K562 (cell line): ENCODE data around the gene CDK5R1. TPM values are rescaled to one million over a fixed set of nuclear protein-coding genes. Genes with fewer than 3 reads are reported as not detected.

Experiments
- ATAC-seq: fragments of 200-7000 bp; cut with Tn5 transposase; 3 replicates; pipeline ENCODE4 v1.9.1; 2020; ENCODE audit warnings: moderate library complexity
- BruUV-seq: library from RNA; stranded (reverse); fragments of 400-500 nt; replicated peaks from 2 replicates; lab custom pipeline; 2021; lab: Mats Ljungman, UMichigan
- CTCF ChIA-PET: fragments of 300-600 bp; formaldehyde crosslinking; extraction: SDS; loops from one replicate; lab custom pipeline; 2021; ENCODE audit warnings: low intra/inter-chr PET ratio; lab: Yijun Ruan, JAX
- POLR2A ChIA-PET: fragments of 300-600, 350-650 bp; sonication (Branson Sonifier 250); formaldehyde crosslinking; extraction: SDS; loops from one replicate; lab custom pipeline; 2021; ENCODE audit warnings: antibody characterized with exemption, inconsistent platforms; lab: Yijun Ruan, JAX
- DNase-seq, 4 experiments: peaks; one replicate each; pipeline versions ENCODE4 v3.0.0 to v3.0.0-alpha.2; 2011 to 2018; ENCODE audit warnings: low spot score in 3 of 4, mixed read lengths in 3 of 4; ENCODE audit errors: extremely low read depth in 1 of 4
- FAIRE-seq: peaks from 2 replicates; lab custom pipeline; 2011; peaks lifted over from hg19 to GRCh38; lab: Jason Lieb, UNC
- H2AFZ ChIP-seq: 2 replicates; pipeline ENCODE4 v1.6.0; 2011; ENCODE audit warnings: low read depth, low read length, control low read depth, inconsistent platforms
- H3K27ac ChIP-seq: fragments of 200-600 bp; 3 replicates; pipeline ENCODE4 v1.8.0; 2011; ENCODE audit warnings: low read depth, mild to moderate bottlenecking, control low read depth, inconsistent platforms, low read length, moderate library complexity, mixed read lengths; ENCODE audit errors: extremely low read depth
- H3K27me3 ChIP-seq, 2 experiments: fragments of 300-600 bp in 1 of 2; 2 replicates in 1 of 2; 3 replicates in 1 of 2; pipeline versions ENCODE4 v1.6.0 to v1.8.0; 2011; ENCODE audit warnings: inconsistent platforms in 2 of 2, low read length in 2 of 2, mild to moderate bottlenecking in 1 of 2, mixed read lengths in 1 of 2, moderate library complexity in 1 of 2; ENCODE audit not compliant: control insufficient read depth in 2 of 2, insufficient read depth in 2 of 2
- H3K36me3 ChIP-seq: fragments of 300-600 bp; 3 replicates; pipeline ENCODE4 v1.8.0; 2011; ENCODE audit warnings: mild to moderate bottlenecking, low read length, inconsistent platforms; ENCODE audit not compliant: control insufficient read depth, insufficient read depth
- H3K4me1 ChIP-seq, 2 experiments: fragments of 200-600 bp in 1 of 2; replicated peaks in 1 of 2; 2 replicates in 1 of 2; 3 replicates in 1 of 2; pipeline versions ENCODE4 v1.5.1 to v1.8.0; 2011; ENCODE audit warnings: inconsistent platforms in 2 of 2, low read length in 2 of 2, mild to moderate bottlenecking in 1 of 2, mixed read lengths in 1 of 2, moderate library complexity in 1 of 2; ENCODE audit not compliant: control insufficient read depth in 2 of 2, insufficient read depth in 2 of 2
- H3K4me2 ChIP-seq: 2 replicates; pipeline ENCODE4 v1.6.1; 2011; ENCODE audit warnings: low read length, control low read depth, inconsistent platforms, mixed read lengths; ENCODE audit not compliant: insufficient read depth
- H3K4me3 ChIP-seq: fragments of 200-600 bp; sonication (generic), shearing (Covaris generic); 2 replicates; pipeline ENCODE4 v1.5.1; 2016; ENCODE audit warnings: control low read depth, inconsistent platforms
- H3K79me2 ChIP-seq: fragments of 200-600 bp; 3 replicates; pipeline ENCODE4 v1.8.0; 2011; ENCODE audit warnings: low read length, inconsistent platforms; ENCODE audit not compliant: control insufficient read depth, insufficient read depth
- H3K9ac ChIP-seq, 2 experiments: 2 replicates each; pipeline versions ENCODE4 v1.6.0 to v1.6.1; 2011; ENCODE audit warnings: low read depth in 2 of 2, low read length in 2 of 2, control low read depth in 1 of 2, inconsistent platforms in 1 of 2, mild to moderate bottlenecking in 1 of 2, mixed read lengths in 1 of 2; ENCODE audit not compliant: insufficient read depth in 1 of 2
- H3K9me1 ChIP-seq: one replicate; pipeline ENCODE4 v1.6.0; 2011; ENCODE audit warnings: inconsistent platforms, mild to moderate bottlenecking, low read length, moderate library complexity; ENCODE audit not compliant: control insufficient read depth, insufficient read depth
- H3K9me3 ChIP-seq: replicated peaks from 2 replicates; pipeline ENCODE4 v1.5.1; 2011; ENCODE audit warnings: low read depth, low read length, inconsistent platforms; ENCODE audit not compliant: control insufficient read depth, insufficient read depth
- H4K20me1 ChIP-seq: replicated peaks from 2 replicates; pipeline ENCODE4 v1.6.1; 2011; ENCODE audit warnings: low read length, inconsistent platforms, mixed read lengths; ENCODE audit not compliant: control insufficient read depth, insufficient read depth
- CBX5 ChIP-seq: IDR thresholded peaks from 2 replicates; pipeline ENCODE4 v1.6.1; 2014; ENCODE audit warnings: low read depth, borderline replicate concordance
- CREB3L1 ChIP-seq: fragments of 450-650 bp; IDR thresholded peaks from 2 replicates; pipeline ENCODE4 v1.6.1; 2014; ENCODE audit warnings: low read depth, mild to moderate bottlenecking, moderate library complexity, borderline replicate concordance
- EP300 ChIP-seq: IDR thresholded peaks from 2 replicates; pipeline ENCODE4 v1.6.1; 2012; ENCODE audit warnings: low read length, improper control_type of control experiment
- GABPB2 ChIP-seq: fragments of 250-450 bp; sonication (Bioruptor Pico); conservative IDR thresholded peaks from 2 replicates; pipeline ENCODE4 v1.5.1; 2021; ENCODE audit warnings: mild to moderate bottlenecking
- KDM4B ChIP-seq, 2 experiments: fragments of 450-650 bp in 1 of 2; sonication (generic) in 1 of 2; IDR thresholded peaks; 2 replicates each; pipeline ENCODE4 v1.6.1; 2016 to 2017; ENCODE audit warnings: borderline replicate concordance in 2 of 2, antibody characterized with exemption in 1 of 2, low read depth in 1 of 2, mild to moderate bottlenecking in 1 of 2
- MCM2 ChIP-seq: fragments of 450-650 bp; IDR thresholded peaks from 2 replicates; pipeline ENCODE4 v1.6.1; 2017; ENCODE audit warnings: low read depth, mild to moderate bottlenecking
- MYBL2 ChIP-seq, 2 experiments: fragments of 450-650 bp in 1 of 2; sonication (generic) in 1 of 2; formaldehyde crosslinking in 1 of 2; IDR thresholded peaks; 2 replicates each; pipeline versions ENCODE4 v1.6.1 to v1.8.1; 2017 to 2022; ENCODE audit warnings: borderline replicate concordance in 1 of 2, inconsistent platforms in 1 of 2, low read depth in 1 of 2, mild to moderate bottlenecking in 1 of 2, missing genetic modification reagents in 1 of 2, moderate library complexity in 1 of 2
- NR4A1 ChIP-seq, 2 experiments: fragments of 250-450 bp in 1 of 2; fragments of 450-650 bp in 1 of 2; sonication (Bioruptor Pico) in 1 of 2; IDR thresholded peaks; 2 replicates each; pipeline versions ENCODE4 v1.4.0 to v1.6.1; 2016 to 2020; ENCODE audit warnings: mild to moderate bottlenecking in 2 of 2, missing compliant biosample characterization in 1 of 2, missing genetic modification characterization in 1 of 2, moderate library complexity in 1 of 2
- SAP30 ChIP-seq: fragments of 200-600 bp; sonication (generic); IDR thresholded peaks from 2 replicates; pipeline ENCODE4 v1.6.1; 2012; ENCODE audit warnings: borderline replicate concordance, low read depth, mild to moderate bottlenecking, moderate library complexity, low read length, control low read depth, inconsistent platforms; ENCODE audit not compliant: insufficient read depth, poor library complexity, severe bottlenecking
- TGIF2 ChIP-seq: sonication (generic); formaldehyde crosslinking; IDR thresholded peaks from 2 replicates; pipeline ENCODE4 v1.8.1; 2022; ENCODE audit warnings: mild to moderate bottlenecking, missing genetic modification reagents, moderate library complexity
- ZFP30 ChIP-seq: fragments of 250-450 bp; sonication (Bioruptor Pico); IDR thresholded peaks from 2 replicates; pipeline ENCODE4 v1.8.0; 2022; ENCODE audit warnings: moderate library complexity, mild to moderate bottlenecking, inconsistent platforms, borderline replicate concordance
- ZKSCAN8 ChIP-seq: fragments of 200-800 bp; sonication (Bioruptor generic); IDR thresholded peaks from 2 replicates; pipeline ENCODE4 v1.6.1; 2016; ENCODE audit warnings: missing genetic modification characterization, missing compliant biosample characterization
- ZNF449 ChIP-seq: fragments of 250-450 bp; sonication (Bioruptor Pico); IDR thresholded peaks from 2 replicates; pipeline ENCODE4 v1.8.0; 2022; ENCODE audit warnings: moderate library complexity, mild to moderate bottlenecking, inconsistent platforms
- WGBS: fragments of 100-300 bp; shearing (Covaris generic); methylation state at CpG from one replicate; pipeline ENCODE4 v1.1.6; 2016; ENCODE audit warnings: low coverage, mixed read lengths; ENCODE audit not compliant: insufficient coverage; ENCODE audit errors: missing lambda C conversion rate; 5-methylcytosine and 5-hydroxymethylcytosine counted together
- in situ Hi-C: fragments of 300-500 bp; cut with MboI; formaldehyde crosslinking; loops from 4 replicates; pipeline ENCODE4 v1.15.0; 2018; ENCODE audit warnings: inconsistent platforms, mixed read lengths
- intact Hi-C: fragments of 100-400 bp; cut with micrococcal nuclease; formaldehyde crosslinking; loops from 2 replicates; pipeline ENCODE4 v1.14.2; 2022
- polyA plus RNA-seq, 8 experiments: library from polyadenylated mRNA; depleted of rRNA in 4 of 8; stranded (reverse) in 5 of 8; unstranded in 3 of 8; fragments of >200 nt; fragmentation: Nextera tagmentation in 2 of 8; fragmentation: Illumina TruSeq in 1 of 8; extraction: Ambion mirVana in 2 of 8; extraction: Trizol in 1 of 8; gene quantifications; 2 replicates each; pipeline versions ENCODE4 v1.2.1 to v1.2.3, GENCODE V29; 2011 to 2014; ENCODE audit warnings: inconsistent platforms in 1 of 8, missing spikeins in 1 of 8
- total RNA-seq, 7 experiments: library from RNA; depleted of rRNA in 6 of 7; stranded (reverse); fragments of >200 nt in 6 of 7; fragmentation: Illumina TruSeq in 2 of 7; extraction: Trizol in 2 of 7; gene quantifications; 2 replicates each; pipeline versions ENCODE4 v1.2.1 to v1.2.3, GENCODE V29; 2011 to 2021; ENCODE audit warnings: low replicate concordance in 1 of 7
- TF ChIP-seq, protein P1 (sequence below), 3 experiments: fragments of 200-800 bp in 1 of 3; fragments of 250-450 bp in 1 of 3; fragments of 450-650 bp in 1 of 3; sonication (Bioruptor Pico) in 1 of 3; sonication (Bioruptor generic) in 1 of 3; formaldehyde crosslinking in 1 of 3; IDR thresholded peaks; 2 replicates each; pipeline versions ENCODE4 v1.6.1 to v1.8.0; 2016 to 2022; ENCODE audit warnings: mild to moderate bottlenecking in 2 of 3, missing genetic modification characterization in 2 of 3, missing compliant biosample characterization in 1 of 3, moderate library complexity in 1 of 3

The CDK5R1 gene
- total and polyA plus RNA-seq, 9 of the 15 experiments (the other 6 are each of a cell fraction or from before 2014, with no cell fraction given), result 0.10 to 4.8 (median 2.3) TPM

- ATAC-seq, result no peak
- no peak for DNase-seq
- ChIA-PET POLR2A (interaction anchor here (0.5 kb wide), 1 partner anchor 132 kb away, joined by 6 read pairs; no protein-coding TSS in a partner anchor), CTCF (no interaction called here)
- Histone ChIP-seq H3K27me3 (no peaks in the 10 kb centered on the region), H3K9me1 (no peaks in the 10 kb centered on the region), H3K4me3 (no peak overlapping the region), H3K27ac (peak overlapping the region; percentile 14; the same call in 1 of the 3 replicates), H3K9me3 (no peaks in the 10 kb centered on the region), H4K20me1 (0 out of 2 replicates have a peak, but pooled peaks cover 2% of the 10 kb centered on the region), H3K36me3 (peaks cover 35% of the 10 kb centered on the region; the same call in 2 of the 3 replicates), H2AFZ (0 out of 2 replicates have a peak overlapping the region, but pooled peaks have one; percentile 29), H3K4me2 (no peak overlapping the region), H3K9ac (peak overlapping the region in 1 of 2 experiments; percentile 80; a peak in 2 of 4 replicates), H3K4me1 (peaks cover 7 to 38% of the 10 kb centered on the region in 2 experiments; a peak in 4 of 5 replicates), H3K79me2 (peaks cover 17% of the 10 kb centered on the region; the same call in 2 of the 3 replicates)
- in situ Hi-C loops, result no loop called here
- 69% methylated on average over 4 of the region's 4 CpGs for WGBS
- FAIRE-seq, result no peak
- no TSS peak for BruUV-seq
- intact Hi-C loops, result no loop called here
- no peak for TF ChIP-seq KDM4B (IDR thresholded peaks at IDR 0.05; ENCODE audit: borderline replicate concordance in 2 of 2, low read depth in 1 of 2)
- TF ChIP-seq GABPB2 (CRISPR knock-in tag), result no peak
- TF ChIP-seq NR4A1 (CRISPR knock-in tag; IDR thresholded peaks at IDR 0.05), result no peak
- TF ChIP-seq NR4A1 (tag; IDR thresholded peaks at IDR 0.05), result no peak
- TF ChIP-seq CBX5, result no peak
- TF ChIP-seq, protein P1, sequence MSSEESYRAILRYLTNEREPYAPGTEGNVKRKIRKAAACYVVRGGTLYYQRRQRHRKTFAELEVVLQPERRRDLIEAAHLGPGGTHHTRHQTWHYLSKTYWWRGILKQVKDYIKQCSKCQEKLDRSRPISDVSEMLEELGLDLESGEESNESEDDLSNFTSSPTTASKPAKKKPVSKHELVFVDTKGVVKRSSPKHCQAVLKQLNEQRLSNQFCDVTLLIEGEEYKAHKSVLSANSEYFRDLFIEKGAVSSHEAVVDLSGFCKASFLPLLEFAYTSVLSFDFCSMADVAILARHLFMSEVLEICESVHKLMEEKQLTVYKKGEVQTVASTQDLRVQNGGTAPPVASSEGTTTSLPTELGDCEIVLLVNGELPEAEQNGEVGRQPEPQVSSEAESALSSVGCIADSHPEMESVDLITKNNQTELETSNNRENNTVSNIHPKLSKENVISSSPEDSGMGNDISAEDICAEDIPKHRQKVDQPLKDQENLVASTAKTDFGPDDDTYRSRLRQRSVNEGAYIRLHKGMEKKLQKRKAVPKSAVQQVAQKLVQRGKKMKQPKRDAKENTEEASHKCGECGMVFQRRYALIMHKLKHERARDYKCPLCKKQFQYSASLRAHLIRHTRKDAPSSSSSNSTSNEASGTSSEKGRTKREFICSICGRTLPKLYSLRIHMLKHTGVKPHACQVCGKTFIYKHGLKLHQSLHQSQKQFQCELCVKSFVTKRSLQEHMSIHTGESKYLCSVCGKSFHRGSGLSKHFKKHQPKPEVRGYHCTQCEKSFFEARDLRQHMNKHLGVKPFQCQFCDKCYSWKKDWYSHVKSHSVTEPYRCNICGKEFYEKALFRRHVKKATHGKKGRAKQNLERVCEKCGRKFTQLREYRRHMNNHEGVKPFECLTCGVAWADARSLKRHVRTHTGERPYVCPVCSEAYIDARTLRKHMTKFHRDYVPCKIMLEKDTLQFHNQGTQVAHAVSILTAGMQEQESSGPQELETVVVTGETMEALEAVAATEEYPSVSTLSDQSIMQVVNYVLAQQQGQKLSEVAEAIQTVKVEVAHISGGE (CRISPR knock-in tag; IDR thresholded peaks at IDR 0.05), result no peak
- no peak for TF ChIP-seq MCM2
- TF ChIP-seq CREB3L1, result no peak
- no peak for TF ChIP-seq EP300
- TF ChIP-seq ZKSCAN8 (CRISPR knock-in tag), result no peak
- no peak for TF ChIP-seq TGIF2
- no peak for TF ChIP-seq ZFP30 (CRISPR knock-in tag)
- no peak for TF ChIP-seq SAP30
- no peak for TF ChIP-seq MYBL2 (IDR thresholded peaks at IDR 0.05; ENCODE audit: low read depth)
- TF ChIP-seq MYBL2 (CRISPR knock-in tag; IDR thresholded peaks at IDR 0.05; ENCODE audit: borderline replicate concordance), result no peak
- TF ChIP-seq ZNF449 (CRISPR knock-in tag), result no peak
These were observed 5.4 kb downstream of the CDK5R1 start for GRCh38 chr17:32492264-32492589.
